ENCODE data around the gene ARL3.

Gene ARL3

GRCh38 chr10:102649797-102650654, 64.2 kb downstream of the ARL3 start:
- peak; percentile 49 for DNase-seq

GRCh38 chr10:102648889-102649796, 65.1 kb downstream of the ARL3 start:
- DNase-seq: peak; percentile 75

- no peak for DNase-seq
Measured at GRCh38 chr10:102648269-102648888, 65.8 kb downstream of the ARL3 start.

GRCh38 chr10:102647443-102648268, 66.5 kb downstream of the ARL3 start:
- DNase-seq: peak; percentile 39

GRCh38 chr10:102646610-102647442, 67.4 kb downstream of the ARL3 start:
- DNase-seq: peak; percentile 59

GRCh38 chr10:102645741-102646609, 68.2 kb downstream of the ARL3 start:
- peak; percentile 76 for DNase-seq

- DNase-seq: no peak
Measured at GRCh38 chr10:102645388-102645740, 68.8 kb downstream of the ARL3 start.

GRCh38 chr10:102644646-102645387, 69.4 kb downstream of the ARL3 start:
- peak; percentile 87 for DNase-seq

GRCh38 chr10:102644066-102644645, 70.0 kb downstream of the ARL3 start, which contains the start of gene TRIM8:
Gene TRIM8 (plus strand): TSS chr10:102644479. CDS start chr10:102644618, 139 bp downstream.
- no peak for DNase-seq

- peak; percentile 82 for DNase-seq
Measured at GRCh38 chr10:102643336-102644065, 70.7 kb downstream of the ARL3 start.

GRCh38 chr10:102642736-102643335, 71.4 kb downstream of the ARL3 start:
- DNase-seq: peak; percentile 86

GRCh38 chr10:102641880-102642735, 72.1 kb downstream of the ARL3 start:
- peak; percentile 94 for DNase-seq

- DNase-seq: no peak
Measured at GRCh38 chr10:102641402-102641801, 72.8 kb downstream of the ARL3 start.

GRCh38 chr10:102639537-102639936, 74.7 kb downstream of the ARL3 start:
- DNase-seq: no peak

GRCh38 chr10:102635377-102635776, 78.8 kb downstream of the ARL3 start:
- DNase-seq: no peak

GRCh38 chr10:102634686-102635085, 79.5 kb downstream of the ARL3 start:
- DNase-seq: no peak

GRCh38 chr10:102633848-102634247, 80.3 kb downstream of the ARL3 start:
- no peak for DNase-seq
